Heart right ventricle (tissue), 16 donors: ENCODE results near the gene PNMA6E. TPM values are rescaled to one million over a fixed set of nuclear protein-coding genes. Genes with fewer than 3 reads are reported as not detected.
"Not testable (repeated sequence)": the region's sequence is repeated elsewhere in the genome, so short reads cannot be mapped to it uniquely, and the experiment has no call there.

ENCODE experiments used
- ATAC-seq, 8 donors: fragments of 200-7000 bp; cut with Tn5 transposase; one replicate each; pipeline ENCODE4 v1.9.1; 2020; ENCODE audit warnings: mild to moderate bottlenecking in 8 of 8, moderate library complexity in 8 of 8, moderate number of reproducible peaks in 1 of 8
- DNase-seq, 2 donors: peaks; one replicate each; pipeline ENCODE4 v3.0.0-alpha.2; 2020
- H3K27ac ChIP-seq, 10 donors: fragments of 200-600 bp; sonication (generic) in 2 of 10; one replicate each; pipeline versions ENCODE4 v1.5.0 to v1.8.0; 2020 to 2022; ENCODE audit warnings: mild to moderate bottlenecking in 3 of 10
- H3K27me3 ChIP-seq, 7 donors: fragments of 200-600 bp; one replicate each; pipeline ENCODE4 v1.8.0; 2021 to 2022; ENCODE audit warnings: mild to moderate bottlenecking in 2 of 7
- H3K36me3 ChIP-seq, 9 donors: fragments of 200-600 bp; sonication (generic) in 1 of 9; one replicate each; pipeline versions ENCODE4 v1.5.0 to v1.8.0; 2020 to 2022; ENCODE audit warnings: mild to moderate bottlenecking in 2 of 9
- H3K4me1 ChIP-seq, 9 donors: fragments of 200-600 bp; sonication (generic) in 1 of 9; one replicate each; pipeline versions ENCODE4 v1.5.0 to v1.8.0; 2020 to 2022; ENCODE audit warnings: mild to moderate bottlenecking in 4 of 9
- H3K4me3 ChIP-seq, 10 donors: fragments of 200-600 bp; sonication (generic) in 2 of 10; one replicate each; pipeline versions ENCODE4 v1.5.0 to v1.8.0; 2020 to 2022; ENCODE audit warnings: mild to moderate bottlenecking in 7 of 10, moderate library complexity in 2 of 10
- H3K9me3 ChIP-seq, 11 donors: fragments of 200-600 bp in 10 of 11; sonication (generic) in 2 of 11; one replicate each; pipeline versions ENCODE4 v1.5.0 to v1.8.0; 2013 to 2022; ENCODE audit warnings: mild to moderate bottlenecking in 2 of 11, control low read depth in 1 of 11, moderate library complexity in 1 of 11
- WGBS, 2 donors: extraction: QIAGEN DNeasy Blood & Tissue Kit; methylation state at CpG; one replicate each; pipeline ENCODE4 v1.1.7; 2013; ENCODE audit warnings: inconsistent platforms in 1 of 2; 5-methylcytosine and 5-hydroxymethylcytosine counted together
- intact Hi-C, 10 donors: fragments of 100-400 bp; cut with DNase I; formaldehyde crosslinking; loops; one replicate each; pipeline versions ENCODE4 v1.11.1 to v1.14.2; 2022
- polyA plus RNA-seq, 2 donors: library from polyadenylated mRNA; stranded (reverse); fragments of 200-250 nt; gene quantifications; one replicate each; pipeline ENCODE4 v1.2.3, GENCODE V29; 2013
- total RNA-seq, 10 donors: library from RNA; stranded (reverse); fragmentation: NEBNext Ultra II Directional in 3 of 10; extraction: Animal tissue kit (Norgen Biotek cat#: 25700) in 3 of 10; gene quantifications; one replicate each; pipeline versions ENCODE4 v1.2.1 to v1.2.4, GENCODE V29; 2021 to 2023
- TF ChIP-seq, protein P1 (sequence below), 9 donors: fragments of 200-600 bp; sonication (generic) in 2 of 9; IDR thresholded peaks; one replicate each; pipeline versions ENCODE4 v1.5.0 to v1.8.0; 2021 to 2022; ENCODE audit warnings: antibody characterized with exemption in 9 of 9, mild to moderate bottlenecking in 5 of 9, moderate library complexity in 1 of 9
- donor health status: Arrhythmogenic right ventricular cardiomyopathy.
- donor health status: ischemic (EF 13 %, LVEDD 7.1; RV severe dilation, severe dysfunction).
- donor health status: healthy with polysubstance abuse.
- donor health status: DM: no; HTN: yes; CAD: no.
- donor health status: DM: no; HTN: no; CAD: no.
- donor health status: ischemic (EF 25% LVEDD 6.9; RV normal size, moderate dysfunction).
- donor health status: ischemic (EF 25% LVEDD 5.7; RV mildly dilated, moderate dysfunction).
- donor health status: healthy.
- donor health status: DM: yes; HTN: yes; CAD: no.
- donor health status: Ischemic cardiomyopathy.
- donor health status: ischemic (EF 35%, LVEDD 5.7; RV mildly dilated, moderate dysfunction).
- donor health status: nonischemic (EF 11% LVEDD 7.7; RV severe dilation, severe dysfunction).
- donor health status: DM: yes; HTN: yes; CAD: no.
- donor health status: PGD.
- donor health status: ischemic (EF 29% LVEDD 5.4; RV normal size, mild dysfunction).
- donor health status: nonischemic (EF 23%, LVEDD 6.1; RV moderate dilation, normal function).

The PNMA6E gene
- total and polyA plus RNA-seq, 12 donors: not detected

DNA sequence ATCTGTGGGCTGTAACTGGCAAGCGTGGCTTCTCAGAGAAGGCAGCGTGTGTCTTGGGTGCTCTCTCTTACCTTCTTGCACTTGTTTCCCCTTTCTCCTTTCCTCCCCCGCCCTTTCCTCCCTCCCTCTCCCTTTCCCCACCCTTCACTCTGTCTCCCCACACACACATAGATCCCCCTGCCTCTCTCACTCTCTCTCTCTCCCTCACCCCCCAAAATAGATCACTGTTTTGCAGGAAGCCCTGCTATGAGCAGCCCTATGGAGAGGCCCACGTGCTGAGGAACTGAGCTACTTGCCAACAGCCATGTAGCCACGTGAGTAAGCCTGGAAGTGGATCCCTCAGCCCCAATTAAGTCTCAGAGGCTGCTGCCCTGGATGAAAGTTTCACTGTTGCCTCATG lies 4.3 kb upstream of the PNMA6E start:
- TF ChIP-seq, protein P1, sequence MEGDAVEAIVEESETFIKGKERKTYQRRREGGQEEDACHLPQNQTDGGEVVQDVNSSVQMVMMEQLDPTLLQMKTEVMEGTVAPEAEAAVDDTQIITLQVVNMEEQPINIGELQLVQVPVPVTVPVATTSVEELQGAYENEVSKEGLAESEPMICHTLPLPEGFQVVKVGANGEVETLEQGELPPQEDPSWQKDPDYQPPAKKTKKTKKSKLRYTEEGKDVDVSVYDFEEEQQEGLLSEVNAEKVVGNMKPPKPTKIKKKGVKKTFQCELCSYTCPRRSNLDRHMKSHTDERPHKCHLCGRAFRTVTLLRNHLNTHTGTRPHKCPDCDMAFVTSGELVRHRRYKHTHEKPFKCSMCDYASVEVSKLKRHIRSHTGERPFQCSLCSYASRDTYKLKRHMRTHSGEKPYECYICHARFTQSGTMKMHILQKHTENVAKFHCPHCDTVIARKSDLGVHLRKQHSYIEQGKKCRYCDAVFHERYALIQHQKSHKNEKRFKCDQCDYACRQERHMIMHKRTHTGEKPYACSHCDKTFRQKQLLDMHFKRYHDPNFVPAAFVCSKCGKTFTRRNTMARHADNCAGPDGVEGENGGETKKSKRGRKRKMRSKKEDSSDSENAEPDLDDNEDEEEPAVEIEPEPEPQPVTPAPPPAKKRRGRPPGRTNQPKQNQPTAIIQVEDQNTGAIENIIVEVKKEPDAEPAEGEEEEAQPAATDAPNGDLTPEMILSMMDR (IDR thresholded peaks at IDR 0.05): no peak
- Histone ChIP-seq H3K4me3 (no peak overlapping the region), H3K27me3 (no peaks in the 10 kb centered on the region), H3K27ac (no peak overlapping the region), H3K4me1 (no peaks in the 10 kb centered on the region), H3K36me3 (no peaks in the 10 kb centered on the region), H3K9me3 (peaks cover 0 to 11% (median 0%) of the 10 kb centered on the region in 11 donors)
- no peak for ATAC-seq
- intact Hi-C loops: no loop called here
- DNase-seq: no peak
- 37 to 46% methylated on average over 5 of the region's 5 CpGs for WGBS, 2 donors

DNA sequence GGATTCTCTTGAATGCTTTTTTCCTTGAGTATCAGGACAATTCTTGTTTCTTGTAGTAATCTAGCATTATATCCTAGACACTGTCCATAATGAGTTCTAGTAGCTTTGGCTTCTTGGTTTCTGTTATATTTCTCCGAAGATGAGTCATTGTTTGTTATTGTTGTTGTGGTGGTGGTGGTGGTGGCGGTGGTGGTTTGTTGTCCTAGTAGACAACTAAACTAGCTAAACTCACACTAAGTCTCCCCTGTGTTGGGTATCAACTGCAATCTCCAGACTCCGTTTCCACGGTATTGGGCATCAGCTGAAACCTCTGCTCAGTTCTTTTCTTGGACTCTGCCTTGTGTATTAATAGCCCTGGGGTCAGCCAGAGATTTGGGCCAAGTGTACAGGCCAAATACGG lies 3.2 kb upstream of the PNMA6E start:
- intact Hi-C loops, H3K4me3 ChIP-seq, H3K27ac ChIP-seq, ATAC-seq, H3K4me1 ChIP-seq, H3K27me3 ChIP-seq, DNase-seq, H3K36me3 ChIP-seq: not testable (repeated sequence)
- peaks cover 0 to 11% (median 0%) of the 10 kb centered on the region in 11 donors for H3K9me3 ChIP-seq
- 55 to 74% methylated on average over 5 of the region's 5 CpGs for WGBS, 2 donors

DNA sequence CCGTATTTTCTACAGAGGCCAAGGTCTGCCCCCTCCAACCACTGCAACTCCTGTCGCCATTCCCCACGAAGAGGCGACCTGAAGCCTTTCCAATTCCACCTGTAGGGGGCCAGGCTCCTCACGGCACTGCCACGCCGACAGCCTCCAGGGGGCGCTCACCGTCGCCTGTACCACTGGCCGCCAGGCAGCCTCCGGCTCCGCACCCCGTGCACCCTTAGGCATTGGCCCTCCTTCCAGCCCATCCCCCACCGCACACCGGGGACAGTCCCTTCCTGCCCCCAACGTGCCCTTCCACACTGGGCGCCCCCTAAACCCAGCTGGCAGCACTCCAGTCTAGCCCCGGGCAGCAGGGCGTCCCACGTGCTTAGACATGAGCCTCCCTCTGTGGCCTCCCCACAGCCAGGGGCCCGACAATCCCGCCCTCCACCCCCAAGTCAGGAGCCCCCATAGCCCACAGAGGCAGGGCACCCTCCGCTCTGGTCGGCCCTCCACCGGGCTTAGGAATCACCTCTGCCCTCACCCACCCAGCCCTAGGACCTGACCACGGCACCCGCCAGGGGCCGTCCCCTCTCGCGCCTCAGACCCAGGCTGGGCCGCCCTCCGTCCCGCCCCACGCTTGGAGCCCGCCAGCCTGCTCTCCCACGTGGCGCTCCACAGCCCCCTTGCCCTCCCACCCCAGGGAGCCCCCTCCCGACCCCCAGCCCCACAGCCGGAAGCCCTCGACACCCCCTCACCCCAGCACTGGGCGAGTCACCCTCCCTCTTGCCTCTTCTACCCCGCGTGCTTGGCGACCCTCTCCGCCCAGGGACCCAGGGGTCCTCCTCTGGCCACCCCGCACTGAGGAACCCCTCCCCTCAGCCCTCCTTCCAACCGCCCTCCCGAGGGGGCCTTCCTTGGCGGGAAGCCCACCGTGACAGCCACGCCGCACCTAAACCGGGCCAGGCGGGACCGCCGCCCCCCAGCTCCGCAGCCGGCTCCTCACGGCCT lies 711 bp downstream of the PNMA6E start:
- Histone ChIP-seq H3K27ac (no peak overlapping the region), H3K36me3 (no peaks in the 10 kb centered on the region), H3K9me3 (peaks cover 0 to 11% (median 0%) of the 10 kb centered on the region in 11 donors), H3K4me1 (no peaks in the 10 kb centered on the region), H3K4me3 (no peak overlapping the region), H3K27me3 (no peaks in the 10 kb centered on the region)
- WGBS, 2 donors: 62 to 74% methylated on average over 31 to 60 of the region's 60 CpGs
- ATAC-seq (peak in 3 of 8 donors; percentile 47 to 52 (median 47)), DNase-seq (peak in 1 of 2 donors; percentile 53)
- TF ChIP-seq, protein P1 (IDR thresholded peaks at IDR 0.05): peak; percentile 22 to 75 (median 56)
- intact Hi-C loops: no loop called here

DNA sequence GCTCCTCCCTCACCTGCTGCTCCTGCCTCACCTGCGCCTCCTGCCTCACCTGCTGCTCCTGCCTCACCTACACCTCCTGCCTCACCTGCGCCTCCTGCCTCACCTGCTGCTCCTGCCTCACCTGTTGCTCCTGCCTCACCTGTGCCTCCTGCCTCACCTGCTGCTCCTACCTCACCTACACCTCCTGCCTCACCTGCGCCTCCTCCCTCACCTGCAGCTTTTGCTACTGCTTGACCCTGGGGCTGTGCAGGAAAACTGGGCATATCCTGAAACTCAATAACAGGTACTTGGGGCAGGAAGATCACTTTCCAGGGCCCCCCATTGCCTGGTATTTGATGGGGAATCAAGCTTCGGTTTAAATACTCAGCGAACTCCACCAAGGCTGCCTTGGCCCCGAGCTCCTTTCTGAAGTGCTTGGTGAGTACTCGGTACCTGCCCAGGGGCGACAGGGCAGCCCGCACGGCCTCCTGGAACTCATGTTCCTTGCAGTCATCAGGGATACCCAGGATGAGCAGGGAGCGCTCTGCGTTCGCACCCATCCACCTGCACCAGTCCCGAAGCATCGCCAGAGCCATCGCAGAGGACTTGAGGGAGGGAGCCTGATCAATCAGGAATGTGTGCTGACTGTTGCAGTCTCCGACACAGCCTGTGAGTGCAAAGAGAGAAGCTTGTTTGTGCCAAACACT lies 2.7 kb downstream of the PNMA6E start:
- no peaks in the 10 kb centered on the region for H3K36me3 ChIP-seq
- no peak overlapping the region for H3K27ac ChIP-seq
- TF ChIP-seq, protein P1 (IDR thresholded peaks at IDR 0.05): no peak
- H3K4me1 ChIP-seq: no peaks in the 10 kb centered on the region
- no peaks in the 10 kb centered on the region for H3K27me3 ChIP-seq
- DNase-seq (no peak), ATAC-seq (no peak)
- H3K4me3 ChIP-seq: no peak overlapping the region
- H3K9me3 ChIP-seq: peaks cover 0 to 11% (median 0%) of the 10 kb centered on the region in 11 donors
- WGBS, 2 donors: 83 to 88% methylated on average over 16 to 17 of the region's 17 CpGs
- intact Hi-C loops: loop anchor here in 1 of 10 donors (10.0 kb wide), 1 partner anchor 106 kb away; no protein-coding TSS in a partner anchor
